Measurements from ENCODE around the gene CGGBP1. TPM values are rescaled to one million over a fixed set of nuclear protein-coding genes. Genes with fewer than 3 reads are reported as not detected.

Gene CGGBP1
- total RNA-seq, 1 donor from 2014 or later: 59.5 TPM

DNA sequence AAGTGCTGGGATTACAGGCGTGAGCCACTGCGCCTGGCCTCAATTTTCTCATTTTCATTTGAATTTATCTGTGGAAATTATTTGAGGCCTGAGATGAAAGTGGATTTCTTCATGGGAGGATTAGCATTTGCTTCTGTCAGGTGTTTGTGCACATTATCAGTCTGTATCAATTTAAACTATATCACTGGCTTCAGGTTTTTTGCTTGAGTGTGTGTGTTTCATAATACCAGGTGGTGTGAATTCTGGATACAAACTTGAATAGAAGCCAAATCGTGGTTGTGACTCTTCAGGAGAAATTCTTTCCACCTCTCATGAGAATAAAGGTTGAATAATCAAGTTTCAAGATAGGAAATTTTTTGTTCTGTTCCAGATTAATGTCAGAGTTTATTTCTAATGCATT, 56.4 kb downstream of the CGGBP1 start:
- Mint-ChIP-seq H3K27me3 (ENCODE audit: low read depth, unreplicated experiment) (no peaks in the 10 kb centered on the region), H3K9me3 (ENCODE audit: unreplicated experiment) (no peaks in the 10 kb centered on the region), H3K4me1 (ENCODE audit: low read depth, unreplicated experiment) (no peaks in the 10 kb centered on the region), H3K27ac (ENCODE audit: unreplicated experiment) (no peak overlapping the region), H3K36me3 (ENCODE audit: low read depth, unreplicated experiment) (no peaks in the 10 kb centered on the region), H3K4me3 (ENCODE audit: unreplicated experiment) (no peak overlapping the region)
- DNase-seq (ENCODE audit: low read depth) (no peak), FAIRE-seq (no peak)
- no peaks in the 10 kb centered on the region for H3K36me3 ChIP-seq (ENCODE audit: insufficient read depth, low read length)
- H3K27me3 ChIP-seq (ENCODE audit: insufficient read depth, low read length): no peaks in the 10 kb centered on the region
- no peak overlapping the region for H3K9ac ChIP-seq (ENCODE audit: low read length)
- no peak overlapping the region for H3K4me2 ChIP-seq (ENCODE audit: low read length)
- no peaks in the 10 kb centered on the region for H3K79me2 ChIP-seq (ENCODE audit: insufficient read depth, low read length)
- H4K20me1 ChIP-seq (ENCODE audit: insufficient read depth, low read length): no peaks in the 10 kb centered on the region
- H3K4me1 ChIP-seq (ENCODE audit: insufficient read depth, low read length): no peaks in the 10 kb centered on the region
- H3K4me3 ChIP-seq (ENCODE audit: insufficient read depth, low read depth, low read length): no peak overlapping the region
- no peak overlapping the region for H2AFZ ChIP-seq (ENCODE audit: low read depth, low read length)
- H3K27ac ChIP-seq (ENCODE audit: low read depth, low read length): no peak overlapping the region
- TF ChIP-seq, protein P1, sequence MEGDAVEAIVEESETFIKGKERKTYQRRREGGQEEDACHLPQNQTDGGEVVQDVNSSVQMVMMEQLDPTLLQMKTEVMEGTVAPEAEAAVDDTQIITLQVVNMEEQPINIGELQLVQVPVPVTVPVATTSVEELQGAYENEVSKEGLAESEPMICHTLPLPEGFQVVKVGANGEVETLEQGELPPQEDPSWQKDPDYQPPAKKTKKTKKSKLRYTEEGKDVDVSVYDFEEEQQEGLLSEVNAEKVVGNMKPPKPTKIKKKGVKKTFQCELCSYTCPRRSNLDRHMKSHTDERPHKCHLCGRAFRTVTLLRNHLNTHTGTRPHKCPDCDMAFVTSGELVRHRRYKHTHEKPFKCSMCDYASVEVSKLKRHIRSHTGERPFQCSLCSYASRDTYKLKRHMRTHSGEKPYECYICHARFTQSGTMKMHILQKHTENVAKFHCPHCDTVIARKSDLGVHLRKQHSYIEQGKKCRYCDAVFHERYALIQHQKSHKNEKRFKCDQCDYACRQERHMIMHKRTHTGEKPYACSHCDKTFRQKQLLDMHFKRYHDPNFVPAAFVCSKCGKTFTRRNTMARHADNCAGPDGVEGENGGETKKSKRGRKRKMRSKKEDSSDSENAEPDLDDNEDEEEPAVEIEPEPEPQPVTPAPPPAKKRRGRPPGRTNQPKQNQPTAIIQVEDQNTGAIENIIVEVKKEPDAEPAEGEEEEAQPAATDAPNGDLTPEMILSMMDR (IDR thresholded peaks at IDR 0.05; ENCODE audit: insufficient read depth, low read depth, low read length): no peak
- no peak for TF ChIP-seq EZH2 (IDR thresholded peaks at IDR 0.05; ENCODE audit: insufficient read depth, low read length)
- H3K9me3 ChIP-seq (ENCODE audit: insufficient read depth, low read depth, low read length): no peaks in the 10 kb centered on the region

Other genes with a start within 250 kb of the CGGBP1 start
- 18.7 and 19.1 TPM in 2 replicates for gene ZNF654, start 250 bp upstream of the CGGBP1 start, total RNA-seq
- gene C3orf38, start 91.0 kb upstream of the CGGBP1 start, total RNA-seq: 35.0 and 37.9 TPM in 2 replicates